Glutamatergic neuron (in vitro differentiated cells): ENCODE results near the gene BHLHA15. TPM values are rescaled to one million over a fixed set of nuclear protein-coding genes. Genes with fewer than 3 reads are reported as not detected.

Source experiments
- DNase-seq: peaks from one replicate; pipeline ENCODE4 v3.0.0; 2022
- H3K27ac Mint-ChIP-seq: one replicate; pipeline ENCODE4 v1.8.0; 2020; ENCODE audit warnings: mild to moderate bottlenecking, mixed read lengths, inconsistent platforms; ENCODE audit not compliant: unreplicated experiment
- H3K27me3 Mint-ChIP-seq: one replicate; pipeline ENCODE4 v1.8.0; 2020; ENCODE audit warnings: mild to moderate bottlenecking, moderate library complexity, mixed read lengths, inconsistent platforms; ENCODE audit not compliant: unreplicated experiment
- H3K36me3 Mint-ChIP-seq: one replicate; pipeline ENCODE4 v1.8.0; 2020; ENCODE audit warnings: mild to moderate bottlenecking, mixed read lengths, inconsistent platforms; ENCODE audit not compliant: unreplicated experiment
- H3K4me1 Mint-ChIP-seq: one replicate; pipeline ENCODE4 v1.8.0; 2020; ENCODE audit warnings: mild to moderate bottlenecking, low read depth, mixed read lengths, inconsistent platforms; ENCODE audit not compliant: unreplicated experiment
- H3K4me3 Mint-ChIP-seq: one replicate; pipeline ENCODE4 v1.8.0; 2020; ENCODE audit warnings: mild to moderate bottlenecking, mixed read lengths, inconsistent platforms; ENCODE audit not compliant: unreplicated experiment
- H3K9me3 Mint-ChIP-seq: one replicate; pipeline ENCODE4 v1.8.0; 2020; ENCODE audit warnings: mild to moderate bottlenecking, moderate library complexity, mixed read lengths, inconsistent platforms; ENCODE audit not compliant: unreplicated experiment
- CTCF ChIP-seq: fragments of 200-600 bp; sonication (generic); IDR thresholded peaks from one replicate; pipeline ENCODE4 v1.5.0; 2021; ENCODE audit not compliant: partially characterized antibody, unreplicated experiment
- total RNA-seq: library from RNA; stranded (reverse); fragmentation: NEBNext Ultra II Directional; extraction: Animal tissue kit (Norgen Biotek cat#: 25700); gene quantifications from one replicate; pipeline ENCODE4 v1.2.1, GENCODE V29; 2021; ENCODE audit not compliant: unreplicated experiment

Gene BHLHA15
- total RNA-seq, 1 donor from 2014 or later, result not detected

DNA sequence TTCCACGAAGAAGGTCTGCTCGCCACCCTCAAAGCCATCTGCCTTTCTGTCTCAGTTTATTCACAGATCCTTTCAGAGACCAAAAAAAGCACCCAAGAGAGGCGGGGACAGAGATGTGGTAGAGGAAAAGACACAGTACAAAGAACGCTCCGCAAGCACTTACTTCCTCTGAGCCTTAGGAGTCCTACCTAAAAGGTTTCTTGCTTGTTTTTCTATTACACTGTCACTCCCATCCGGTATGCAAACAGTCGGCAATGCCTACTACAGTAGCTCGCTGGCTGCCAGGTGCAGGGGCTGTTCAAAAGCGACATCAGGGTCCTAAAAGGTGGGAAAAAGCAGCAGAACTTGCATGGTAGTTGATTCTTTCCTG lies 40.0 kb downstream of the BHLHA15 start:
- peak overlapping the region; percentile 97 for H3K27ac Mint-ChIP-seq
- no peak for TF ChIP-seq CTCF
- peak overlapping the region; percentile 92 for H3K4me3 Mint-ChIP-seq
- H3K9me3 Mint-ChIP-seq, result peaks cover 17% of the 10 kb centered on the region
- H3K36me3 Mint-ChIP-seq, result no peaks in the 10 kb centered on the region
- H3K27me3 Mint-ChIP-seq, result peaks cover 15% of the 10 kb centered on the region
- H3K4me1 Mint-ChIP-seq, result peaks cover 15% of the 10 kb centered on the region
- no peak for DNase-seq

GRCh38 chr7:98251601-98252424 lies 40.6 kb downstream of the BHLHA15 start, which contains the start of gene TECPR1:
TSS of gene TECPR1 (minus strand) at chr7:98252232. CDS start at chr7:98246146, 6,086 bp downstream.
- Mint-ChIP-seq H3K9me3 (peaks cover 17% of the 10 kb centered on the region), H3K4me3 (peak within 1 kb of the TSS; percentile 92), H3K36me3 (no peaks in the 10 kb centered on the region), H3K27ac (peak within 1 kb of the TSS; percentile 97), H3K4me1 (peaks cover 21% of the 10 kb centered on the region), H3K27me3 (peaks cover 15% of the 10 kb centered on the region)
- TF ChIP-seq CTCF, result no peak
- peak; percentile 96 for DNase-seq

DNA sequence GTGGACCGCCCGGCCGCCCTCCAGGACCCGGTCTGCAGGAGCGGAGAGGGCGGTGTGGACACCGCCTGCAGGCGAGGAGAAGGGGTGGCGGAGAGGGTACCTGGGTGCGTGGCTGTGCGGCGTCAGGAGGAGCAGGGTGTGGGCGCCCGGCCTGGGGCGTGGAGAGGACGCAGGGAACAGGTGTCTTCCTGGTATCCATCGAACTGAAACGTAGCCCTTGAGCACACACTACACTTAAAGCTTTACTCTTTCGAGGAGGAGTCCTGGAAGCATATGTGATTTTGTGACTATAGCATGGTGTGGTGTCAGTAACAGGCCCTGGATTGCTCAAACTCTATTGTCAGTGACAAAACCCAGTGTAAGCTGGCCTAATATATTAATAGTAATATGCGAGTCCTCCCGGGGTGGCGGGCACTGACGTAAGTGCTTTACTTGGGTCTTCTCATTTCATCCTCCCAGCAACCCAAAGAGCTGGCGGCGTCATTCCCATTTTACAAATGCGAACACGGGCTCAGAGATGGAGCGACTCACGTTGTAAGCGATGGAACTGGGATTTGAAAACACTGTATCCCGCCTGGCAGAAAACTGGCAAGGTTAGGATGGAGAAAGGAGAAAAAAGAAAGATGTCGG lies 41.3 kb downstream of the BHLHA15 start:
- no peak for TF ChIP-seq CTCF

DNA sequence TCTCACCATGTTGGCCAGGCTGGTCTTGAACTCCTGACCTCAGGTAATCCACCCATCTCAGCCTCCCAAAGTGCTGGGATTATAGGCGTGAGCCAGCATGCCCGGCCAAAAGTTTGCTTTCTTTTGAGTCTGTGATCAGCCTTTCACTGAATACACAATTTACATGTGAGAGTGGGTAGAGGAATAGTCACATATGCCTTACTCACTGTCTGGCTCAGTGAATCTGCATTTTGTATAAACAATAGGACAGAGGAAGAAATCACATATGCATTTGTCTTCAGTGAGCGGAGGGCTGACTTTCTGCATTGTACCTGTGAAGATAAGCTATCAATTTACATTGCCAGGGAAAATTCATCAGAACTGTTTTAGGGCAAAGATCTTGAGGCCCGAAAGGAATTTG lies 43.3 kb downstream of the BHLHA15 start:
- peaks cover 19% of the 10 kb centered on the region for H3K4me1 Mint-ChIP-seq
- no peak for DNase-seq
- peaks cover 15% of the 10 kb centered on the region for H3K9me3 Mint-ChIP-seq
- H3K4me3 Mint-ChIP-seq, result no peak overlapping the region
- H3K36me3 Mint-ChIP-seq, result no peaks in the 10 kb centered on the region
- H3K27ac Mint-ChIP-seq, result no peak overlapping the region
- H3K27me3 Mint-ChIP-seq, result peaks cover 12% of the 10 kb centered on the region
- TF ChIP-seq CTCF, result no peak

More for the DNA sequence above, 41.3 kb downstream of the BHLHA15 start:
- Mint-ChIP-seq H3K36me3 (no peaks in the 10 kb centered on the region), H3K4me3 (peak overlapping the region; percentile 92), H3K27ac (peak overlapping the region; percentile 72), H3K9me3 (peaks cover 17% of the 10 kb centered on the region), H3K27me3 (peaks cover 12% of the 10 kb centered on the region), H3K4me1 (peaks cover 22% of the 10 kb centered on the region)
- DNase-seq, result no peak
